Measurements from ENCODE around the gene PTPRD. TPM values are rescaled to one million over a fixed set of nuclear protein-coding genes. Genes with fewer than 3 reads are reported as not detected.

PTPRD gene
- total and polyA plus RNA-seq, 2 donors (not counting 1 experiment from before 2014, with no cell fraction given): not detected

DNA sequence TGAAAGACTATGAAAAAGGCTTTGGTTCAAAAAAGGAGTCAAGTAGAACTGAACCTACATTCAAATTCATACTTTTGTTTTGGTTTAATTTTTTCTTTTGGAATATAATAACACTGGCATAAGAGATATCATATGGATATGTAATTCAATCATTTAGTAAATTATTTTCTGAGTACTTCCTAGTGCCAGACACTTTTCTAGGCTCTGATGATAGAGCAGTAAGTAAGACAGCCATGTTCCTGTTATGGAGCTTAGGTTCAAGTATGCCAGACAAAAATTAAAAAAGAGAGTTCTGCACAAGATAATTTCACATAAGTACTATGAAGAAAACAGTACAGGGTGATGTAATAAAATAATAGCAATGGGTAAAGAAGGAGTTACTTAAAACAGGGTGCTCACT is 1074.0 kb downstream of the PTPRD start:
- Histone ChIP-seq H3K27ac (ENCODE audit: low read length in 2 of 2) (no peak overlapping the region), H3K4me3 (ENCODE audit: control extremely low read depth in 1 of 5, extremely low read depth in 1 of 5, insufficient read depth in 1 of 5, low read depth in 2 of 5, low read length in 4 of 5) (no peak overlapping the region), H3K79me2 (ENCODE audit: control insufficient read depth, insufficient read depth, low read length) (no peaks in the 10 kb centered on the region), H4K20me1 (ENCODE audit: control insufficient read depth, insufficient read depth, low read length, poor library complexity, severe bottlenecking) (no peaks in the 10 kb centered on the region), H3K9me3 (ENCODE audit: control extremely low read depth in 1 of 3, control insufficient read depth in 2 of 3, insufficient read depth in 1 of 3, low read length in 2 of 3) (no peaks in the 10 kb centered on the region), H3K9ac (ENCODE audit: low read length) (no peak overlapping the region), H3K27me3 (replicated peaks in 1 of 4; ENCODE audit: control extremely low read depth in 1 of 4, control insufficient read depth in 3 of 4, insufficient read depth in 4 of 4, low read length in 3 of 4) (no peaks in the 10 kb centered on the region), H3K4me2 (replicated peaks; ENCODE audit: low read depth, low read length, poor library complexity, severe bottlenecking) (no peak overlapping the region), H3K4me1 (ENCODE audit: control insufficient read depth in 2 of 2, insufficient read depth in 2 of 2, low read length in 2 of 2) (no peaks in the 10 kb centered on the region), H3K36me3 (replicated peaks in 1 of 2; ENCODE audit: control extremely low read depth in 1 of 2, control insufficient read depth in 1 of 2, extremely low read depth in 1 of 2, insufficient read depth in 2 of 2, low read length in 1 of 2) (no peaks in the 10 kb centered on the region), H2AFZ (ENCODE audit: insufficient read depth, low read depth, low read length, poor library complexity, severe bottlenecking) (no peak overlapping the region)
- H3K27me3 Mint-ChIP-seq: no peaks in the 10 kb centered on the region
- H3K4me3 Mint-ChIP-seq: no peak overlapping the region
- ChIA-PET CTCF (interaction anchor here (0.6 kb wide), 1 partner anchor 363 kb away, joined by 5 read pairs; no protein-coding TSS in a partner anchor), POLR2A (no interaction called here)
- DNase-seq (no peak), ATAC-seq (ENCODE audit: low read depth) (no peak)
- intact Hi-C loops (cut with micrococcal nuclease): loop anchor here (10.0 kb wide), 1 partner anchor 56 kb away; no protein-coding TSS in a partner anchor
- no peak overlapping the region for H3K27ac Mint-ChIP-seq
- TF ChIP-seq, protein P1, sequence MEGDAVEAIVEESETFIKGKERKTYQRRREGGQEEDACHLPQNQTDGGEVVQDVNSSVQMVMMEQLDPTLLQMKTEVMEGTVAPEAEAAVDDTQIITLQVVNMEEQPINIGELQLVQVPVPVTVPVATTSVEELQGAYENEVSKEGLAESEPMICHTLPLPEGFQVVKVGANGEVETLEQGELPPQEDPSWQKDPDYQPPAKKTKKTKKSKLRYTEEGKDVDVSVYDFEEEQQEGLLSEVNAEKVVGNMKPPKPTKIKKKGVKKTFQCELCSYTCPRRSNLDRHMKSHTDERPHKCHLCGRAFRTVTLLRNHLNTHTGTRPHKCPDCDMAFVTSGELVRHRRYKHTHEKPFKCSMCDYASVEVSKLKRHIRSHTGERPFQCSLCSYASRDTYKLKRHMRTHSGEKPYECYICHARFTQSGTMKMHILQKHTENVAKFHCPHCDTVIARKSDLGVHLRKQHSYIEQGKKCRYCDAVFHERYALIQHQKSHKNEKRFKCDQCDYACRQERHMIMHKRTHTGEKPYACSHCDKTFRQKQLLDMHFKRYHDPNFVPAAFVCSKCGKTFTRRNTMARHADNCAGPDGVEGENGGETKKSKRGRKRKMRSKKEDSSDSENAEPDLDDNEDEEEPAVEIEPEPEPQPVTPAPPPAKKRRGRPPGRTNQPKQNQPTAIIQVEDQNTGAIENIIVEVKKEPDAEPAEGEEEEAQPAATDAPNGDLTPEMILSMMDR (IDR thresholded peaks at IDR 0.05): no peak
- TF ChIP-seq EZH2 (IDR thresholded peaks at IDR 0.05; ENCODE audit: borderline replicate concordance, insufficient read depth, low read depth, low read length, poor library complexity, severe bottlenecking): no peak
- no peaks in the 10 kb centered on the region for H3K9me3 Mint-ChIP-seq (ENCODE audit: insufficient read depth)
- H3K4me1 Mint-ChIP-seq: no peaks in the 10 kb centered on the region

DNA sequence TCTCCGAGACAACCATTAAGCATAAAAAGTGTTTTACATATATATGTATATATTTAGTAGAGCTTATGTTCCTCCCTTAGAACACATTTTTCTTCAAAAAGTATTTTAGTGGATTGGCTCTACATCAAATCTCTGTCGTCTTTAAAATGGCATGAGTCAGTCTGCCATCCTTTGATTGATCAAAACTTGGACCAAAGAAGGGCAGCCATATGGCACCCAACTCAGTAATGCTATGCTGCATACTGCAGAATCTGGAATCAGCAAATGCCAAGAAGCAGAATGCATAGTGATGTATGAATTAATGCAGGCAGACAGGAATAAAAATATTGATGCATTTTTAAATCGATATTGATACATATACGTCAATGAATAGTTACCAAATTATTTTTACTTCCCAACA is 1074.4 kb downstream of the PTPRD start:
- 78% methylated on average over 1 of the region's 4 CpGs for WGBS (ENCODE audit: insufficient coverage)
- ChIA-PET CTCF (interaction anchor here (0.6 kb wide), 1 partner anchor 363 kb away, joined by 5 read pairs; no protein-coding TSS in a partner anchor), POLR2A (no interaction called here)
- no peaks in the 10 kb centered on the region for H3K4me1 ChIP-seq (ENCODE audit: control insufficient read depth in 2 of 2, insufficient read depth in 2 of 2, low read length in 2 of 2)
- intact Hi-C loops (cut with micrococcal nuclease): loop anchor here (10.0 kb wide), 1 partner anchor 56 kb away; no protein-coding TSS in a partner anchor
- no peaks in the 10 kb centered on the region for H3K9me3 Mint-ChIP-seq (ENCODE audit: insufficient read depth)
- no peaks in the 10 kb centered on the region for H3K36me3 ChIP-seq (replicated peaks in 1 of 2; ENCODE audit: control extremely low read depth in 1 of 2, control insufficient read depth in 1 of 2, extremely low read depth in 1 of 2, insufficient read depth in 2 of 2, low read length in 1 of 2)
- no peak overlapping the region for H3K27ac ChIP-seq (ENCODE audit: low read length in 2 of 2)
- no peak overlapping the region for H3K4me3 Mint-ChIP-seq
- no peaks in the 10 kb centered on the region for H3K27me3 Mint-ChIP-seq
- no peak overlapping the region for H3K4me3 ChIP-seq (ENCODE audit: control extremely low read depth in 1 of 5, extremely low read depth in 1 of 5, insufficient read depth in 1 of 5, low read depth in 2 of 5, low read length in 4 of 5)
- H3K79me2 ChIP-seq (ENCODE audit: control insufficient read depth, insufficient read depth, low read length): no peaks in the 10 kb centered on the region
- H3K27me3 ChIP-seq (replicated peaks in 1 of 4; ENCODE audit: control extremely low read depth in 1 of 4, control insufficient read depth in 3 of 4, insufficient read depth in 4 of 4, low read length in 3 of 4): no peaks in the 10 kb centered on the region
- ATAC-seq (ENCODE audit: low read depth): no peak
- H2AFZ ChIP-seq (ENCODE audit: insufficient read depth, low read depth, low read length, poor library complexity, severe bottlenecking): no peak overlapping the region
- no peaks in the 10 kb centered on the region for H3K9me3 ChIP-seq (ENCODE audit: control extremely low read depth in 1 of 3, control insufficient read depth in 2 of 3, insufficient read depth in 1 of 3, low read length in 2 of 3)
- H4K20me1 ChIP-seq (ENCODE audit: control insufficient read depth, insufficient read depth, low read length, poor library complexity, severe bottlenecking): no peaks in the 10 kb centered on the region
- no peak overlapping the region for H3K4me2 ChIP-seq (replicated peaks; ENCODE audit: low read depth, low read length, poor library complexity, severe bottlenecking)
- TF ChIP-seq, protein P1 (IDR thresholded peaks at IDR 0.05): no peak
- no peak for TF ChIP-seq EZH2 (IDR thresholded peaks at IDR 0.05; ENCODE audit: borderline replicate concordance, insufficient read depth, low read depth, low read length, poor library complexity, severe bottlenecking)
- H3K4me1 Mint-ChIP-seq: no peaks in the 10 kb centered on the region
- H3K9ac ChIP-seq (ENCODE audit: low read length): no peak overlapping the region
- H3K27ac Mint-ChIP-seq: no peak overlapping the region
- no peak for DNase-seq

Data from B cell (primary cell).